Amniotic epithelial cell (primary cell): ENCODE data around the gene LRP10.
"Not testable (repeated sequence)": the region's sequence is repeated elsewhere in the genome, so short reads cannot be mapped to it uniquely, and the experiment has no call there.

Source experiments
- DNase-seq: peaks from one replicate; pipeline ENCODE4 v3.0.0-alpha.2; 2010; ENCODE audit warnings: low read depth

LRP10 gene

DNA sequence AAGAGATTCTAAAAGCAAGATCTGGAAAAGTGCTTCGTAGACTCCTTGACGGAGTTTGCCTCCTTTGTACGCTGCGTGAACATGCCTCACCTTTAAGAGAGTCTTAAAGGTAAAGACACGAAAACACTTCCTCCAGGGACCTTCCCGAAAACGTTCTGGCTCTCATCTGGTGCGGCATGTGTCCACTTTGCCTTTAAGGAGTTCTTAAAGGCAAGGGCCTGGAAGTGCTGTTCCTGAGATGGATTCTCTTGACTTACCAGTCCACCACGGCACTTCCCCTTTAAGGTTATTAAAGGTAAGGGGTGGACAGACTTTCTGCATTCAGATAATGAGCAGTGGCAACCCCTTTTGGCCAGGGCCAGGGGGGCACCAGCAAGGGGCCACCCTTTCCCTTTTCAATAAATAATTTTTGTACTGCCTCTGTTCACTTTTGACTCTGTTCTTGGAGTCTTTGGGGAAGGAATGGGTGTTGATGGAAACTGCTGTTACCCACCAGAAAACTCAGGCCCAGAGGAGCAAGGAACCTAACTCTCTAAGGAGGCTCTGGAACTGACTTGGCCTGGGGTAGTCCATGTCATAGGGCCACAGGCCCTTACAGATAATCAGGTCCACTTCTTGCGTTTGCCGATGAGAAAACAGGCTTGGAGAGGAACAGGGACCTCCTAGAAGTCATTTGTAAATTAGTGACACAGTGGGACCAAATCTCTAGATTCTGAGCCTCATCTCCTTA is 15.9 kb downstream of the LRP10 start:
- peak; percentile 92 for DNase-seq

- DNase-seq: no peak
Observed at GRCh38 chr14:22887990-22888378, 16.4 kb downstream of the LRP10 start.

DNA sequence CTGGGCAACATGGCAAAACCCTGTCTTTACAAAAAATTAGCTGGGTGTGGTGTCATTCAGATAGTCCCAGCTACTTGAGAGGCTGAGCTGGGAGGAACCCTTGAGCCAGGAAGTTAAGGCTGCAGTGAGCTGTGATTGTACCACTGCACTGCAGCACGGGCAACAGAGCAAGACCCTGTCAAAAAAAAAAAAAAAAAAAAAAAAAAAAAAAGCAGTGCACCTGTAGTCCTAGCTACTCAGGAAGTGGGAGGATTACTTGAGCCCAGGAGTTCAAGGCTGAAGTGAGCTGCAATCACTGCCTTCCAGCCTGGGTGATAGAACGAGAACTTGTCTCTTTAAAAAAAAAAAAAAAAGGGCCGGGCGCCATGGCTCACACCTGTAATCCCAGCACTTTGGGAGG is 17.1 kb downstream of the LRP10 start:
- DNase-seq: no peak

GRCh38 chr14:22890416-22890815 is 18.9 kb downstream of the LRP10 start:
- no peak for DNase-seq

GRCh38 chr14:22892488-22892887 is 20.9 kb downstream of the LRP10 start:
- DNase-seq: no peak

DNA sequence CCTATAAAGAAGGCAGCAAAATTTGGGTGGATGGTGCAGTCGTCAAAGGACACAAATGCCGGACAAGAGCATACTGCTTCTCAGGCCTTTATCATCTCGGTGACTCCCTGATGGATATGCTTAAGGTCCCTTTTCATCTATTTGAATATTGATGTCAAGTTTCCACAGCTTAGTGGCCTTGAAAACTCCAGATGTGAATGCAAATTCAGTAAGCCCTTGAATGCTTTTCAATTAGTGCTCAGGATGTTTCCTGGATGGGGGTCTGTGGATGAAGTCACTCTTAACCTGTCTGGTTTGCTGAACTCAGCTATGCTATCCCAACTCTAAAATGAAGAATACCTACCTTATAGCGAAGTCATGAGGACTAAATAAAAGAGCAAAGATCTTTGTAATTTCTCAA is 22.2 kb downstream of the LRP10 start:
- DNase-seq: no peak

GRCh38 chr14:22895402-22895801 is 23.9 kb downstream of the LRP10 start:
- no peak for DNase-seq

DNA sequence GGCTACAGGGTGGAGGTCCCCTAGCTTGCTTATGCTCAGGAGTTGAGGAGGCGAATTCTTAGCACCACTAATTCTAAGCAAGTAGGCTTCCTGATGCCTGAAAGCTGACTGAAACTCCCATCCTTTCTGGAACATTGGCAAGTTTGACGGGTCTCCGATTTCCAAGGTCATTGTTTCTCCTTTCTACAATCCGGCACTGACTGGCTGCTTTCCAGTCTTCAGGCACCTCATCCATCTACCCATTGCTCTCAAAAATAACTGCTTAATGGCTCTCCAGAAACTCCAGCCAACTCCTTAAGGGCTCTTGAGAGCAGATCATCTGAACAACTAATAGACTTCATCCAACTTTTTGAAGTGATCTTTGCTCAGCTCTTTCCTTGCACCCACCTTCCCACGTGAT is 24.8 kb downstream of the LRP10 start:
- DNase-seq: no peak

DNA sequence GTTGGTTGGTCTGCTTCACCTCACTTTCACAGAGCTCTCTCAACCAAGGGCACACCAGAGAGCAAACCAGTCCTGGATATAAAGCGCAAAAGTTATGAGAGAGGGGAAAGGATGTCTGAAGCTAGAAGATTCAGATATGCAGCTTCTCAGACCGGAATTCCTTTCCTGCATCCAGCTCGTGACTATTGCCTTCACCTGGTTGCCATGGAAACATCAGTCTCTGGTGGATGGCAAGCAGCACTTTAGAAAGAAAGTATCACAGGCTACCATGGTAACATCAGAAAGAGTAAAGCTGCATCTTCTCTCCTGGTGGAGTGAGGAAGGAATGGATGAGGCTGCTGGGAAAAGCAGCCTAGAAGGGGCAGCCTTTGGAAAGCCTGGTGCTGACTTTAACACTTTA is 25.2 kb downstream of the LRP10 start:
- no peak for DNase-seq

DNA sequence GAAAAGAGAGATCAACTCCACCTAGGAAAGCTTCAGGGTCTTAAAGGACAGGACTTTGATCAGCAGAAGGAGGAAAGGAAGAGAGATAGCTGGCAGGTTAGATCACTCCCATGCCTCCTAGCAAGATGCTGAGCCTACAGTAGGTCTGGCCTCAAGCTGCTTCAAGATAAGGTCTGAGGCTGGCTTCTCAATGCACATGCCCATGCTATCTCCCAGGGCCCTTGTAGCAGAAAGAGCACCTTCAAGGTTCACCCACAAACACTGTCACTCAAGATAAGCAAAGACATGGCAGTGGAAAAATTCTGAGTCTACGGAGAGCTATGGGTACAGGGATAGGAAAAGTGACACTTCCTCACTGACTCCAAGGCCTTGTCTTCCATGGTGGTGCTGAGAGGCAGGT is 25.8 kb downstream of the LRP10 start:
- DNase-seq: no peak

DNA sequence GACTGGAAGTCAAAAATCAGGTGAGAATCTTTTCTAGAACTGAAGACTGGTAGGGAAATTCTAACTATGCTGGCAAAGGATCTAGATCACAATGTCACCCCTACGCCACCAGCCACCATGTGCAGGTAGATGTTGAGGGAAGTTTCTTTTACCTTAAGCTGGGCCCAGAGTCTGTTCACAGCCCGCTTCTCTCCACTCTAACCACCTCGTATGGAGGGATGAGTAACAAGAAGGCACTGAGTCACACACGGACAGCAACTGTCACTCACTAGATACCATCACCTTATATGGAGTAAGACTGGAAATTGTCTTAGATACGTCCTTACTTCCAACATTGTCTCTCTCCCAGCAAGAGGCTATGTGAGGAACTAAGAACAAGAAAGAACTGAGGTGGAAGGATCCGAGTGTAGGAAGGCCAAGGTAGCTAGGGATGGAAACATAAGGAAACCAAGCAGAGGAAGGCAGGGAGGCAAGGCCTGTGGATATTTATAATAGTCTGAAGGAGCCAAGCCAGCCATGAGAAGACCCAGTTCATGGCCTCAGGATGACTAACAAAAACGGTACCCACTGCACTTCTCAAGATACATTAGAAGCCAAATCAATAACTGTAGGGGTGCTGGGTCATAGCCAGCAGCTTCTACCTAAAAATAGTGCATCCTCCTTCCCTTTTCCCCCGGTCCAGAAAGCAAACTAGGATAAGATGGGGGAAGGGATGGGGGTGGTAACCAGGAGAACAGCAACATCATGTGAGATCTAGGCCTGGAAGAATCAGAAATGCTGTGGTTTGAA is 27.0 kb downstream of the LRP10 start:
- peak; percentile 89 for DNase-seq

DNA sequence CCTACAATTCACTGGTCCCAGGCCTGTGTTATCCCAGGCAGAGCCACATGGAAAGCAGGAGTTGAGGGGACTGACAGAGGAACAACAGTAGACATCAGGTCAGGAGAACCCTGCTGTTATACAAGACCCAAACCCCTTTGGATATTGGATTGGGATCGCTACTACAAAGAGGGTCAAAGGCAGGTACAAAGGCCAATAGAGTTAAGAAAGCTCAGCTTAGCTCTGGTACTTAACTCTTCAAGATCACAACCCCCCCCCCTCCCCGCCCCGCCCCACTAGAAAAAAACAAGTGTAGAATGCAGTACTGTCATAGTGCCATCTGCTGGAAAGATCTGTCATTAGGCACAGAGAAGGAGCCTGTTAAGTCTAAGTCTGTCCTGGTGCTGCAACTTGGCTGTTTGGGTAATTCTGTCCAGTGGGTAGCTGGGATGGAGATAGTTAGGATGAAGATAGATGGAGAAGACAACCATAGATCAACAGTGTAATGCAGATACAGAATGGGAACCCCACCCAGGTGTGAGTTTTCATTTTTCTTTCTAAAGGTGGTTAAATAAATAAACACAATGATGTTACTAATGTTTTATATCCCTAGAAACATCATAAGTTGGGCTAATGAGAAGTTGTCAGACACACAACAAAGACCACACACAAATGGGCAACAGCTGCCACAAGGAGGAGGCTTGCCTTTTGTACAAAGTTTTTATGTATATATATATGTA is 28.7 kb downstream of the LRP10 start:
- DNase-seq: peak; percentile 69

- DNase-seq: no peak
Observed at GRCh38 chr14:22901799-22902198, 30.3 kb downstream of the LRP10 start.

DNA sequence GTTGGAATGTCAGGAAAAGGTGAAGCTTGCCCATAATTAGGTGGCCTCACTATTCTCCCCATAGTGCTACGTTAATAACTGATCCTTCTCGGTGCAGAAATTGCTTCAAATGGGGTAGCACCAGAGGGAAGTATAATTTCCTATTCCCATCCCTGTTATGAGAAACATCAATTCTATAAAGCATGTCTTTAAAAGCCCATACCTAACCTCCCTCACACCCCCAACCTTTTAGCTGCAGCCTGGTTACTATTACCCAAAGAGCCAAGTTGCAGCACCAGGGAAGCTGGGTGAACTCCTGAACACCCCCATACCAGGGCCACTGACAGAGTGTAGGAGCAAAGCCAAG is 32.2 kb downstream of the LRP10 start:
- DNase-seq: no peak

DNA sequence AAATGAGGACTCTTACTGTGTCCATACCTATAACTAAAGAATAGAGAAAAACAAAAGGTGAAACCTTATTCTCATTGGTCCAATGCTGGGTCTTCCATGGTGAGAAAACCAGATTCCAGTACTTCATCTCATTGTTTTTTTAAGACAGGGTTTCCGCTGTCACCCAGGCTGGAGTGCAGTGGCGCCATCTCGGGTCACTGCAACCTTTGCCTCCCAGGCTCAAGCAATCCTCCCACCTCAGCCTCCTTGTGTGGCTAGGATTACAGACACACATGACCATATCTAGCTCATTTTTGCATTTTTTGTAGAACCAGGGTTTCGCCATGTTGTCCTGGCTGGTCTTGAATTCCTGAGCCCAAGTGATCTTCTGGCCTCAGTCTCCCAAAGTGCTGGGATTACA is 34.1 kb downstream of the LRP10 start:
- no peak for DNase-seq

GRCh38 chr14:22906073-22906472 is 34.5 kb downstream of the LRP10 start:
- no peak for DNase-seq

- no peak for DNase-seq
Observed at GRCh38 chr14:22907429-22907828, 35.9 kb downstream of the LRP10 start.

DNA sequence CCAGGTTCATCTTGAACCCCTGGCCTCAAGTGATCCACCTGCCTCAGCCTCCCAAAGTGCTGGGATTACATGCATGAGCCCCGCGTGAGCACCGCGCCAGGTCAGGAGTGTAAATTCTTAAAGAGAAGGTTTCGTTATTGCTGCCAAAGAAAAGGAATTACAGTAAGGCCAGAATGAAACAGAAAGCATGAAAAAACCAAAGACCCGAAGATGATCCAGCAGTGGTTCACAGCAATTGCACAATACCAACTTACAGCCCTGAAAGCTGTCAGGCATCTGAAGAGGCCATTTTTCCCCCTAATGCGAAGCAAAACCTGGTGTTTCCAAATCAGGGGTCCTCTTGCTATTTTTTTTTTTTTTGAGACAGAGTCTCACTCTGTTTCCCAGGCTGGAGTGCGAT is 37.1 kb downstream of the LRP10 start:
- DNase-seq: peak; percentile 91

- DNase-seq: no peak
Observed at GRCh38 chr14:22910916-22911315, 39.4 kb downstream of the LRP10 start.

GRCh38 chr14:22914836-22915235 is 43.3 kb downstream of the LRP10 start:
- DNase-seq: not testable (repeated sequence)

DNA sequence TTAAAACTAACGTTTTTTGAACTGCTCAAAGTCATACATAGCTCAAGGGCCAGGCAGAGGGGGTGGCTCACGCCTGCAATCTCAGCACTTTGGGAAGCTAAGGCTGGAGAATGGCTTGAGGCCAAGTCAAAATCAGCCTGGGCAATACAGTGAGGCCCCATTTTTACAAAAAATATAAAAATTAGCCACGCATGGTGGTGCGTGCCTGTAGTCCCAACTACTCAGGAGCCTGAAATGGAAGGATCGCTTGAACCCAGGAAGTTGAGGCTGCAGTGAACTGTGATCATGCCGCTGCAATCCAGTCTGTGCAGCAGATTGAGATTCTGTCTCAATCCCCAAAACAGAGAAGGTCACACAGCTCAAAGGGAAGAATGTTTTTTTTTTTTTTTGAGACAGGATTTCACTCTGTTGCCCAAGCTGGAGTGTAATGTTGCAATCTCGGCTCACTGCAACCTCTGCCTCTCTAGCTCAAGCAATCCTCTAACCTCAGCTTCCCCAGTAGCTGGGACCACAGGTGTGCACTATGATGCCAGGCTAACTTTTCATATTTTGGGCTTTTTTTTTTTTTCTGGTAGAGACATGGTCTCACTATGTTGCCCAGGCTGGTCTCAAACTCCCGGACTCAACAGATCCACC is 44.5 kb downstream of the LRP10 start:
- DNase-seq: peak; percentile 73

GRCh38 chr14:22918804-22919600 is 47.5 kb downstream of the LRP10 start, which contains the start of gene RBM23:
RBM23 (minus strand) TSS chr14:22919149.
- DNase-seq: peak; percentile 100
